Central memory CD4-positive, alpha-beta T cell (primary cell): ENCODE data around the gene TRO.

Experiments
- DNase-seq: peaks from one replicate; pipeline ENCODE4 v3.0.0; 2022

TRO gene

DNA sequence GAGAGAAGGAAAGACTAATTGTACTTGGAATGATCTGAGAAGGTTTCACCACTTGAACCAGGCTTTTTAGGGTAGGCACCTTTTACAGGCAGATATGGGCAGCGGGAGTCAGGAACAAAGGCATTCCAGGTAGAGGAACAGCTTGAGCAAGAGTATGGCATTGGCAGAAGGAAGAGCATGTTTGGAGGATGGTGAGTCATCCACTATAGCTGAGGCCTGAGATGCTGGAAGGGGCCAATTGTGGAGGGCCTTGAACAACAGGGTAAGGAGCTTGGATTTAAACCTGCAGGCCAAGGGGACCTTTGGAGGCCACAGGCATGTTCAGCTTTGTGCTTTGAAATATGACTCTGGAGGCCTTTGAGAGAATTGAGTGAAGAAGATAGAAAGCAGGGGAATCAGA, 41.1 kb downstream of the TRO start:
- DNase-seq, result no peak

- peak; percentile 3 for DNase-seq
Observed at GRCh38 chrX:54964766-54965497, 44.3 kb downstream of the TRO start.

DNA sequence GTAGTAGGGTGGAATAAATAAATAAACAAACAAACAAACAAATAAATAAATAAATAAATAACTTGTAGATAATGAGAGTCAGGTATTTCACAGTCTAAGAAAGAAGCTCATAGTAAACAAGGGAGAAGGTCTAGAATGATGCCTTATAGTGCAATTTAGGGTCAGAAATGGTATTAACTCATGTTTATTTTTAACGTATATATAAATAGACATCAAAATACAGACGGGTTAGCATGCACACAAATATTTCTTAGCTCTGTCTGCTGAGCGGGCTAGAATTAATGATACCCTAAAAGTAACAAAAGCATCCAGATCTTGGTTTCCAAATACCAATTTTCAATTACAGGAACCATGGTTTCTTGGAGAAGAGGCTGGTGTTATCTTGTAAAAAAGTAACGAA, 56.8 kb downstream of the TRO start:
- no peak for DNase-seq

DNA sequence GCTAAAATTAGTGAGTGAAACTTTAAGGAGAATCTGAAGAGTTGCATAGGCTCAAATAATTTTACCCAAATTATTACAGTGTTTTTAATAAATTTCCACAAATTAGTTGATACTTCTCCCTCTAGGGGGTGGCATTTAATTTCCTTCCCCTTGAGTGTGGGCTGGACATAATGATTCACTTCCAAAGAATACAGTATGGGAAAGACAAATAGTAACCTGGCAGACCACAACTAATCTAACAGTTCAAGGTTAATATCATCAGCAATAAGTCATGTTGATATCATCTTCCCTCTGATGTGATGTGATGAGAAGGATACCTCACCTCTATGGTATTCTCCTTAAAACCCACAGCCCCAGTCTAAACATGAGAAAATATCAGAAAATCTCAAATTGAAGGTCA, 57.8 kb downstream of the TRO start:
- DNase-seq, result no peak

GRCh38 chrX:54979432-54979831, 58.8 kb downstream of the TRO start:
- DNase-seq, result no peak

GRCh38 chrX:54980334-54980733, 59.7 kb downstream of the TRO start:
- no peak for DNase-seq
